ENCODE results near the gene RNF144A. TPM values are rescaled to one million over a fixed set of nuclear protein-coding genes. Genes with fewer than 3 reads are reported as not detected.

The RNF144A gene
- total RNA-seq, 1 experiment from 2014 or later, result 0.21 TPM

DNA sequence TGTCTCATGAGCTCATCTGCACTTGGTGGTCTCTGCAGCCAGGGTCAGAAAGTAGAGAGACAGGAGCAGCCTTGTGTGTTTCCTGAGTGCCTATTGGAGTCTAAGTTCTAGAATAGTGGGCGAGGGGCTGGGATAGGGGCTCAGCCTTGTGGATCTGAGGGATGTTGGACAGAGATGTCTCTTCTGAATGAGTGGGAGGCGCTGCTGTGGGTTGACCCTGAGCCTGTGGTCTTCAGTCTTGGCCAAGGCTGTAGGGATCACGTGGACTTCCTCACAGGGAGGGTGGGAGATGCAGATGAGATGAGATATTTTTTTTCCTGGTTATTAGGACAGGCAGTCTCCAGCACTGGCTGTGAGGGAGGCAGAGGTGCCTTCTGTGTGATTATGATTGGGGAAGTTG lies 61.8 kb downstream of the RNF144A start:
- peaks cover 37% of the 10 kb centered on the region for H3K27me3 Mint-ChIP-seq (ENCODE audit: insufficient read depth, unreplicated experiment)
- no TSS peak for BruUV-seq (replicated peaks)
- no peak overlapping the region for H3K27ac Mint-ChIP-seq (ENCODE audit: low read depth, unreplicated experiment)
- no peak overlapping the region for H3K4me3 Mint-ChIP-seq (ENCODE audit: unreplicated experiment)
- intact Hi-C loops (cut with micrococcal nuclease), result no loop called here
- POLR2A ChIA-PET, result no interaction called here
- no peaks in the 10 kb centered on the region for H3K36me3 Mint-ChIP-seq (ENCODE audit: insufficient read depth, unreplicated experiment)
- no peaks in the 10 kb centered on the region for H3K4me1 Mint-ChIP-seq (ENCODE audit: insufficient read depth, unreplicated experiment)
- DNase-seq (ENCODE audit: unreplicated experiment), result no peak
- H3K9me3 Mint-ChIP-seq (ENCODE audit: unreplicated experiment), result peaks cover 9% of the 10 kb centered on the region
- CTCF ChIA-PET, result interaction anchor here (0.6 to 1.1 kb wide), 2 partner anchors 42 to 65 kb away, joined by 5 read pairs; no protein-coding TSS in a partner anchor
- TF ChIP-seq, protein P1, sequence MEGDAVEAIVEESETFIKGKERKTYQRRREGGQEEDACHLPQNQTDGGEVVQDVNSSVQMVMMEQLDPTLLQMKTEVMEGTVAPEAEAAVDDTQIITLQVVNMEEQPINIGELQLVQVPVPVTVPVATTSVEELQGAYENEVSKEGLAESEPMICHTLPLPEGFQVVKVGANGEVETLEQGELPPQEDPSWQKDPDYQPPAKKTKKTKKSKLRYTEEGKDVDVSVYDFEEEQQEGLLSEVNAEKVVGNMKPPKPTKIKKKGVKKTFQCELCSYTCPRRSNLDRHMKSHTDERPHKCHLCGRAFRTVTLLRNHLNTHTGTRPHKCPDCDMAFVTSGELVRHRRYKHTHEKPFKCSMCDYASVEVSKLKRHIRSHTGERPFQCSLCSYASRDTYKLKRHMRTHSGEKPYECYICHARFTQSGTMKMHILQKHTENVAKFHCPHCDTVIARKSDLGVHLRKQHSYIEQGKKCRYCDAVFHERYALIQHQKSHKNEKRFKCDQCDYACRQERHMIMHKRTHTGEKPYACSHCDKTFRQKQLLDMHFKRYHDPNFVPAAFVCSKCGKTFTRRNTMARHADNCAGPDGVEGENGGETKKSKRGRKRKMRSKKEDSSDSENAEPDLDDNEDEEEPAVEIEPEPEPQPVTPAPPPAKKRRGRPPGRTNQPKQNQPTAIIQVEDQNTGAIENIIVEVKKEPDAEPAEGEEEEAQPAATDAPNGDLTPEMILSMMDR (IDR thresholded peaks at IDR 0.05; ENCODE audit: unreplicated experiment), result no peak

DNA sequence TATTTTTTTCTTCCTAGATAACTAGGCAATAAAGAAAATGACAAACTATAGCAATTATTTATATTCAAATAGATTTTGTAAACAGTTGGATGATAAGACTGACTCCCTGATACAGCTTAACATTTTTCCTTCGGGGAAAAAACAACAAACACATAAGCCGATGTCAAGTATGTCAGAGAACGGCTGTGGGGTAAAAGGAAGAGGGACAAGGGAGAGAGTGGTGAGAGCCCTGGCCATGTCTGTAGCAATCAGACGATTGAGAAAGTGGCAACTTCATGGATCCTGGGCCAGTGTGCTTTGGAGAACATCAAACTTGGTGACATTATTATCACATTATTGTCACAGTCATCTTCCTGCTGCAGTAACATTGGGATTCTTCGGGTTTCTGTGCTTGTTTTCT lies 65.2 kb downstream of the RNF144A start:
- Mint-ChIP-seq H3K36me3 (ENCODE audit: insufficient read depth, unreplicated experiment) (no peaks in the 10 kb centered on the region), H3K4me3 (ENCODE audit: unreplicated experiment) (no peak overlapping the region), H3K27me3 (ENCODE audit: insufficient read depth, unreplicated experiment) (peaks cover 63% of the 10 kb centered on the region), H3K4me1 (ENCODE audit: insufficient read depth, unreplicated experiment) (no peaks in the 10 kb centered on the region), H3K27ac (ENCODE audit: low read depth, unreplicated experiment) (no peak overlapping the region), H3K9me3 (ENCODE audit: unreplicated experiment) (peaks cover 9% of the 10 kb centered on the region)
- intact Hi-C loops (cut with micrococcal nuclease), result no loop called here
- no TSS peak for BruUV-seq (replicated peaks)
- no peak for DNase-seq (ENCODE audit: unreplicated experiment)
- POLR2A ChIA-PET, result interaction anchor here (0.5 kb wide), 1 partner anchor 336 kb away, joined by 4 read pairs; no protein-coding TSS in a partner anchor
- TF ChIP-seq, protein P1 (IDR thresholded peaks at IDR 0.05; ENCODE audit: unreplicated experiment), result no peak
- CTCF ChIA-PET, result no interaction called here

DNA sequence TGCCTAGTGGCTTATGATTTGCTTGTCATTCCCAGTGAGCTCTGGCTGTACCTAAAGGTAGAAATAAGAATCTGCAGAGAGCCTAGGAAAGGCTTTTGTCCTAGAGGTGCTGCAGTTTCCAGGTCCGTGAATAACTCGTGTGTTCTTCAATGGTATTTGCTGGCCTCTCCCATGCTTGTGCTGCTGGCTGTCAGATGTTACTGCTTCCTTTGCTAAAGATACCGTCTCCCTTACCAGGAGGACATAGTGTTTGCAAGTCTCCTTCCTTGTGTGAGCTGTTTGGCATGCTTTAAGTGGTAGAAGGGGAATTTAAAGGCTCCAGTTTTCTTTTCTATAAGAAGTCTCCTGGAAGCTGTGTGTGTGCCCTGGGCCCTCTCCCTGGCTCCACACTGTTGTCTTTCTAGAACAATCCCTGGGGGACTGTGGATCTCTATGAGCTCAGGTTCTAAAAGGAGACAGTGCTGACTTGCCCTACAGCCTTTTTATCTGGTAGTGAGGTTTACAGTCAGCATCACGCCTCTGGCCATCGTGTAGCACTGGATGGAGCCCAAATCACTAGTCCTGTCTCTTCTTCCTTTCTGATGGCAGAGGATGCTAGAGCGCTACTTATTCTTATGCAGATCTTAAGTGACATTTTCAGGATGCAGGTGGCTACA lies 65.8 kb downstream of the RNF144A start:
- ChIA-PET POLR2A (no interaction called here), CTCF (no interaction called here)
- H3K9me3 Mint-ChIP-seq (ENCODE audit: unreplicated experiment), result peaks cover 9% of the 10 kb centered on the region
- TF ChIP-seq, protein P1 (IDR thresholded peaks at IDR 0.05; ENCODE audit: unreplicated experiment), result no peak
- H3K4me1 Mint-ChIP-seq (ENCODE audit: insufficient read depth, unreplicated experiment), result no peaks in the 10 kb centered on the region
- no TSS peak for BruUV-seq (replicated peaks)
- H3K36me3 Mint-ChIP-seq (ENCODE audit: insufficient read depth, unreplicated experiment), result no peaks in the 10 kb centered on the region
- H3K4me3 Mint-ChIP-seq (ENCODE audit: unreplicated experiment), result no peak overlapping the region
- DNase-seq (ENCODE audit: unreplicated experiment), result no peak
- H3K27ac Mint-ChIP-seq (ENCODE audit: low read depth, unreplicated experiment), result no peak overlapping the region
- H3K27me3 Mint-ChIP-seq (ENCODE audit: insufficient read depth, unreplicated experiment), result peaks cover 67% of the 10 kb centered on the region
- intact Hi-C loops (cut with micrococcal nuclease), result no loop called here

DNA sequence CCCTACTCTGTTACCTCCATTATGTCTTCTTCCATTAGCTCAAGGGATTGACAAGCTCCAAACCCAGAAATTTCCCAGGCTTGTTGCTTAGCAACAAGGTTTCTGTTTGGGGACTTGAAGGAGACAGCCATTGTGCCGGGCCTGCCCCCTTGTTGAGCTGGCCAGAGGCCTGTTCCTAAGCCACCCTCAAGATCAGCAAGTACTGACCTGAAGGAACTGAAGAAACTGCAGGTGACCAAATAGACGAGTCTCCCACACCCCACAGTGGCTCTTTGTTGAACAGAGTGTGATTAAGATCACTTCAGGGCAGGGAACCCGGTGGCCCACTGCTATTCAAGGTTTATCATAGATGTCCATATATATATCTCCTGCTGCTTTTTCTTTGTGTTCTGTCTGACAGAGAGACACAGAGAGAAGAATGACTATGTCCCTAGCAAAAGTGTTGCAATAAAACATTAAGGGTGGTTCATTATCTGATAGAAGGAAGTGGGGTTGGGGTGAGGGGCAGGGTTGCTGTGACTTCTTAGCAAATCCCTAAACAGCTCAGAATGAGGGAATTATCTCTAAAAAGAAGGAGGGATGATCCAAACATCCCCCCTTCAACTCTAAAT lies 69.2 kb downstream of the RNF144A start:
- POLR2A ChIA-PET, result no interaction called here
- TF ChIP-seq, protein P1 (IDR thresholded peaks at IDR 0.05; ENCODE audit: unreplicated experiment), result no peak
- no TSS peak for BruUV-seq (replicated peaks)
- no peak overlapping the region for H3K27ac Mint-ChIP-seq (ENCODE audit: low read depth, unreplicated experiment)
- peaks cover 12% of the 10 kb centered on the region for H3K9me3 Mint-ChIP-seq (ENCODE audit: unreplicated experiment)
- no peaks in the 10 kb centered on the region for H3K4me1 Mint-ChIP-seq (ENCODE audit: insufficient read depth, unreplicated experiment)
- no peak overlapping the region for H3K4me3 Mint-ChIP-seq (ENCODE audit: unreplicated experiment)
- DNase-seq (ENCODE audit: unreplicated experiment), result no peak
- no peaks in the 10 kb centered on the region for H3K36me3 Mint-ChIP-seq (ENCODE audit: insufficient read depth, unreplicated experiment)
- CTCF ChIA-PET, result interaction anchor here (1.2 kb wide), 1 partner anchor 36 kb away, joined by 4 read pairs; no protein-coding TSS in a partner anchor
- H3K27me3 Mint-ChIP-seq (ENCODE audit: insufficient read depth, unreplicated experiment), result peaks cover 75% of the 10 kb centered on the region
- intact Hi-C loops (cut with micrococcal nuclease), result no loop called here

Measured in MCF 10A (cell line).